ENCODE data around the gene SCNN1A. TPM values are rescaled to one million over a fixed set of nuclear protein-coding genes. Genes with fewer than 3 reads are reported as not detected.

Gene SCNN1A
- total and polyA plus RNA-seq, 2 donors (not counting 1 experiment from before 2014, with no cell fraction given): 0.20 TPM; not detected in 1

DNA sequence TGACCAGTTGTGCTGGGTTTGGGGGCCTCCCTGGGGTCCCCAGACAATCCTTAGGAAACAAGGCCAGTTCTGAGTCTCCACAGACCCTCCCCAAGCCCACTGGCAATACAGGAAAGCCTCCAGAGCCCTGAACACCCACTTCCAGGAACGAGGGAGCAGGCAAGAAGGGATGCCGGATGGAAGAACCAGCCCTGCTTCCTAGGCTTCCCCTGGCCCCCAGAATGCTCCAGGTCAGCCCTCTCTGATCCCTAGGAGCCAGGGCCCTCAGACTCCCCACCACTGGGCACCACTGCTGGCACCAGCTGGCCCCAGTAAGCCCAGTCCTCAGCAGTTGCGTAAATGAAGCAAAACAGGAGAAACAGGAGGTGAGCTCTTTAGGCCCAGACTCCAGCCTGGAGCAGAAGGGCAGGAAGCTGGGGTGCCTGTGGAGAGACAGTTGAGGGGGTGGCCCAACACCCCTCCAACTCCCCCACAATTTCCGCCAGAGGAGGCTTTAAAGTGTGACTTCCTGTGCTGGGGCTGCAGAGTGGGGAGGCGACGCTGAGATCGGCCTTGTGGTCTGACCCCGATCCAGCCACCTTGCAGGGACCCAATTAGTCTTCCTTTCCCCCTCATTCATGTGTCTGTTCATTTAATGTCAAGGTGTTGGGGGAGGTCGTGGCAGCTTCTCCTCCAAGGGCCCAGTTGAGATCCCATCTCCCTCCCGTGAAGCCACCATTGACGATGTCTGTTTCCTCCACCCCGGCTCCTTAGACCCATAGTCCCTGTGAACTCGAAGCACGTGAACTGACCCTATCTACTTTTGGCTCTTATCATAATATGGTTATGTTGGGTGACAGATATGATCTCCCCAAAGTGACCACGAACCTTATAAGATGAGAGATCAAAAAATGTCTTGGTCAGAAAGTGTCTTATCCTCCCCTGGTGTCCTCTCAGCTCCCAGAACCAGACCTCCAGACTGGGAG lies 38.2 kb downstream of the SCNN1A start:
- Histone ChIP-seq H2AFZ (ENCODE audit: insufficient read depth, low read depth, low read length, poor library complexity, severe bottlenecking) (peak overlapping the region; percentile 17), H3K27ac (ENCODE audit: low read length in 2 of 2) (no peak overlapping the region), H3K9ac (ENCODE audit: low read length) (no peak overlapping the region), H3K4me1 (ENCODE audit: control insufficient read depth in 2 of 2, insufficient read depth in 2 of 2, low read length in 2 of 2) (peaks cover 58 to 63% of the 10 kb centered on the region in 2 donors), H3K4me2 (replicated peaks; ENCODE audit: low read depth, low read length, poor library complexity, severe bottlenecking) (peak overlapping the region; percentile 70), H4K20me1 (ENCODE audit: control insufficient read depth, insufficient read depth, low read length, poor library complexity, severe bottlenecking) (peaks cover 13% of the 10 kb centered on the region), H3K36me3 (replicated peaks in 1 of 2; ENCODE audit: control extremely low read depth in 1 of 2, control insufficient read depth in 1 of 2, extremely low read depth in 1 of 2, insufficient read depth in 2 of 2, low read length in 1 of 2) (no peaks in the 10 kb centered on the region), H3K27me3 (replicated peaks in 1 of 4; ENCODE audit: control extremely low read depth in 1 of 4, control insufficient read depth in 3 of 4, insufficient read depth in 4 of 4, low read length in 3 of 4) (peaks cover 0 to 100% (median 63%) of the 10 kb centered on the region in 4 experiments), H3K9me3 (ENCODE audit: control extremely low read depth in 1 of 3, control insufficient read depth in 2 of 3, insufficient read depth in 1 of 3, low read length in 2 of 3) (peaks cover 0 to 33% (median 0%) of the 10 kb centered on the region in 3 donors), H3K79me2 (ENCODE audit: control insufficient read depth, insufficient read depth, low read length) (no peaks in the 10 kb centered on the region), H3K4me3 (ENCODE audit: control extremely low read depth in 1 of 5, extremely low read depth in 1 of 5, insufficient read depth in 1 of 5, low read depth in 2 of 5, low read length in 4 of 5) (peak overlapping the region in 1 of 5 experiments; percentile 28)
- Mint-ChIP-seq H3K9me3 (ENCODE audit: insufficient read depth) (no peaks in the 10 kb centered on the region), H3K27me3 (peaks cover 51% of the 10 kb centered on the region), H3K4me1 (peaks cover 8% of the 10 kb centered on the region), H3K4me3 (peak overlapping the region; percentile 46), H3K27ac (no peak overlapping the region)
- POLR2A ChIA-PET: no interaction called here
- WGBS (ENCODE audit: insufficient coverage): 17% methylated on average over 3 of the region's 15 CpGs
- intact Hi-C loops (cut with micrococcal nuclease): loop anchor here (5.0 to 10.0 kb wide), 2 partner anchors 35 to 128 kb away; no protein-coding TSS in a partner anchor
- CTCF ChIA-PET: interaction anchor here (1.0 to 1.2 kb wide), 2 partner anchors 53 to 87 kb away, joined by 3 to 5 read pairs; no protein-coding TSS in a partner anchor
- no peak for ATAC-seq (ENCODE audit: low read depth)
- TF ChIP-seq EZH2 (IDR thresholded peaks at IDR 0.05; ENCODE audit: borderline replicate concordance, insufficient read depth, low read depth, low read length, poor library complexity, severe bottlenecking) (no peak), CTCF (IDR thresholded peaks at IDR 0.05) (no peak)
- DNase-seq: no peak

Data from B cell (primary cell).